Measurements from ENCODE around the gene SPATA16. TPM values are rescaled to one million over a fixed set of nuclear protein-coding genes. Genes with fewer than 3 reads are reported as not detected.

SPATA16 gene
- total and polyA plus RNA-seq, 2 donors (not counting 1 experiment from before 2014, with no cell fraction given): not detected

- H3K9me3 Mint-ChIP-seq (ENCODE audit: insufficient read depth): no peaks in the 10 kb centered on the region
- no peak overlapping the region for H3K9ac ChIP-seq (ENCODE audit: low read length)
- no peaks in the 10 kb centered on the region for H3K9me3 ChIP-seq (ENCODE audit: control extremely low read depth in 1 of 3, control insufficient read depth in 2 of 3, insufficient read depth in 1 of 3, low read length in 2 of 3)
- peaks cover 3% of the 10 kb centered on the region for H3K27me3 Mint-ChIP-seq
- ATAC-seq (ENCODE audit: low read depth) (no peak), DNase-seq (no peak)
- CTCF ChIA-PET: no interaction called here
- H3K4me3 Mint-ChIP-seq: no peak overlapping the region
- no peak overlapping the region for H3K27ac ChIP-seq (ENCODE audit: low read length in 2 of 2)
- TF ChIP-seq EZH2 (IDR thresholded peaks at IDR 0.05; ENCODE audit: borderline replicate concordance, insufficient read depth, low read depth, low read length, poor library complexity, severe bottlenecking): no peak
- TF ChIP-seq CTCF (IDR thresholded peaks at IDR 0.05): no peak
- no peaks in the 10 kb centered on the region for H3K4me1 ChIP-seq (ENCODE audit: control insufficient read depth in 2 of 2, insufficient read depth in 2 of 2, low read length in 2 of 2)
- H3K4me3 ChIP-seq (ENCODE audit: control extremely low read depth in 1 of 5, extremely low read depth in 1 of 5, insufficient read depth in 1 of 5, low read depth in 2 of 5, low read length in 4 of 5): no peak overlapping the region
- no peak overlapping the region for H3K27ac Mint-ChIP-seq
- no peak overlapping the region for H3K4me2 ChIP-seq (replicated peaks; ENCODE audit: low read depth, low read length, poor library complexity, severe bottlenecking)
- no peaks in the 10 kb centered on the region for H3K79me2 ChIP-seq (ENCODE audit: control insufficient read depth, insufficient read depth, low read length)
- WGBS (ENCODE audit: insufficient coverage): 89% methylated on average over 2 of the region's 4 CpGs
- no peaks in the 10 kb centered on the region for H3K4me1 Mint-ChIP-seq
- H2AFZ ChIP-seq (ENCODE audit: insufficient read depth, low read depth, low read length, poor library complexity, severe bottlenecking): no peak overlapping the region
- POLR2A ChIA-PET: no interaction called here
- no peaks in the 10 kb centered on the region for H4K20me1 ChIP-seq (ENCODE audit: control insufficient read depth, insufficient read depth, low read length, poor library complexity, severe bottlenecking)
- no peaks in the 10 kb centered on the region for H3K27me3 ChIP-seq (replicated peaks in 1 of 4; ENCODE audit: control extremely low read depth in 1 of 4, control insufficient read depth in 3 of 4, insufficient read depth in 4 of 4, low read length in 3 of 4)
- intact Hi-C loops (cut with micrococcal nuclease): no loop called here
- H3K36me3 ChIP-seq (replicated peaks in 1 of 2; ENCODE audit: control extremely low read depth in 1 of 2, control insufficient read depth in 1 of 2, extremely low read depth in 1 of 2, insufficient read depth in 2 of 2, low read length in 1 of 2): no peaks in the 10 kb centered on the region
Observed at GRCh38 chr3:172938788-172939187, 202.2 kb downstream of the SPATA16 start.

- Histone ChIP-seq H3K27ac (ENCODE audit: low read length in 2 of 2) (no peak overlapping the region), H3K79me2 (ENCODE audit: control insufficient read depth, insufficient read depth, low read length) (no peaks in the 10 kb centered on the region), H3K9ac (ENCODE audit: low read length) (no peak overlapping the region), H3K4me3 (ENCODE audit: control extremely low read depth in 1 of 5, extremely low read depth in 1 of 5, insufficient read depth in 1 of 5, low read depth in 2 of 5, low read length in 4 of 5) (no peak overlapping the region), H3K27me3 (replicated peaks in 1 of 4; ENCODE audit: control extremely low read depth in 1 of 4, control insufficient read depth in 3 of 4, insufficient read depth in 4 of 4, low read length in 3 of 4) (no peaks in the 10 kb centered on the region), H4K20me1 (ENCODE audit: control insufficient read depth, insufficient read depth, low read length, poor library complexity, severe bottlenecking) (no peaks in the 10 kb centered on the region), H3K4me2 (replicated peaks; ENCODE audit: low read depth, low read length, poor library complexity, severe bottlenecking) (no peak overlapping the region), H2AFZ (ENCODE audit: insufficient read depth, low read depth, low read length, poor library complexity, severe bottlenecking) (no peak overlapping the region), H3K9me3 (ENCODE audit: control extremely low read depth in 1 of 3, control insufficient read depth in 2 of 3, insufficient read depth in 1 of 3, low read length in 2 of 3) (no peaks in the 10 kb centered on the region), H3K4me1 (ENCODE audit: control insufficient read depth in 2 of 2, insufficient read depth in 2 of 2, low read length in 2 of 2) (no peaks in the 10 kb centered on the region), H3K36me3 (replicated peaks in 1 of 2; ENCODE audit: control extremely low read depth in 1 of 2, control insufficient read depth in 1 of 2, extremely low read depth in 1 of 2, insufficient read depth in 2 of 2, low read length in 1 of 2) (no peaks in the 10 kb centered on the region)
- ChIA-PET POLR2A (no interaction called here), CTCF (no interaction called here)
- ATAC-seq (ENCODE audit: low read depth) (no peak), DNase-seq (no peak)
- no peak for TF ChIP-seq EZH2 (IDR thresholded peaks at IDR 0.05; ENCODE audit: borderline replicate concordance, insufficient read depth, low read depth, low read length, poor library complexity, severe bottlenecking)
- no peak for TF ChIP-seq CTCF (IDR thresholded peaks at IDR 0.05)
- Mint-ChIP-seq H3K27ac (no peak overlapping the region), H3K4me1 (no peaks in the 10 kb centered on the region), H3K9me3 (ENCODE audit: insufficient read depth) (no peaks in the 10 kb centered on the region), H3K27me3 (no peaks in the 10 kb centered on the region), H3K4me3 (no peak overlapping the region)
- intact Hi-C loops (cut with micrococcal nuclease): no loop called here
Observed at GRCh38 chr3:172931746-172932285, 209.2 kb downstream of the SPATA16 start.

All from B cell (primary cell).